GM23248 (cell line): ENCODE measurements around the gene LRRC49. TPM values are rescaled to one million over a fixed set of nuclear protein-coding genes. Genes with fewer than 3 reads are reported as not detected.

Source experiments
- DNase-seq: peaks from one replicate; pipeline ENCODE4 v3.0.0-alpha.2; 2015
- H2AFZ ChIP-seq: fragments of 200-600 bp; sonication (generic); 2 replicates; pipeline ENCODE4 v1.6.1; 2016; ENCODE audit warnings: antibody characterized with exemption
- H3F3A ChIP-seq: fragments of 200-600 bp; sonication (generic); 2 replicates; pipeline ENCODE4 v1.6.1; 2016; ENCODE audit warnings: mild to moderate bottlenecking, antibody characterized with exemption, mixed run types; ENCODE audit not compliant: insufficient read depth
- H3K27ac ChIP-seq: fragments of 200-600 bp; sonication (generic); 2 replicates; pipeline ENCODE4 v1.5.1; 2016; ENCODE audit warnings: mild to moderate bottlenecking
- H3K27me3 ChIP-seq: fragments of 200-600 bp; sonication (generic); replicated peaks from 2 replicates; pipeline ENCODE4 v1.6.1; 2016; ENCODE audit warnings: mild to moderate bottlenecking; ENCODE audit not compliant: insufficient read depth
- H3K36me3 ChIP-seq: fragments of 200-600 bp; sonication (generic); 2 replicates; pipeline ENCODE4 v1.6.1; 2016; ENCODE audit warnings: low read depth, mild to moderate bottlenecking
- H3K4me1 ChIP-seq: fragments of 200-600 bp; sonication (generic); 2 replicates; pipeline ENCODE4 v1.6.1; 2016; ENCODE audit warnings: mild to moderate bottlenecking; ENCODE audit not compliant: insufficient read depth
- H3K4me2 ChIP-seq: fragments of 200-600 bp; sonication (generic); one replicate; pipeline ENCODE4 v1.6.1; 2016; ENCODE audit warnings: mild to moderate bottlenecking; ENCODE audit not compliant: unreplicated experiment
- H3K4me3 ChIP-seq: fragments of 200-600 bp; sonication (generic); 2 replicates; pipeline ENCODE4 v1.5.1; 2016; ENCODE audit warnings: mild to moderate bottlenecking
- H3K79me2 ChIP-seq: fragments of 200-600 bp; sonication (generic); 2 replicates; pipeline ENCODE4 v1.6.1; 2016; ENCODE audit warnings: mild to moderate bottlenecking; ENCODE audit not compliant: insufficient read depth
- H3K9ac ChIP-seq: fragments of 200-600 bp; sonication (generic); 2 replicates; pipeline ENCODE4 v1.6.1; 2016; ENCODE audit warnings: mild to moderate bottlenecking
- H3K9me2 ChIP-seq: fragments of 200-600 bp; sonication (generic); 2 replicates; pipeline ENCODE4 v1.6.1; 2016; ENCODE audit warnings: mixed run types, mild to moderate bottlenecking, moderate library complexity; ENCODE audit not compliant: insufficient read depth
- H3K9me3 ChIP-seq: fragments of 200-600 bp; sonication (generic); one replicate; pipeline ENCODE4 v1.6.1; 2017; ENCODE audit warnings: low read depth
- H4K20me1 ChIP-seq: fragments of 200-600 bp; sonication (generic); 2 replicates; pipeline ENCODE4 v1.6.0; 2016; ENCODE audit not compliant: insufficient read depth
- EZH2 ChIP-seq: fragments of 200-600 bp; sonication (generic); IDR thresholded peaks from 2 replicates; pipeline ENCODE4 v1.6.1; 2018; ENCODE audit warnings: antibody characterized with exemption, mild to moderate bottlenecking; ENCODE audit not compliant: insufficient read depth, poor library complexity, severe bottlenecking
- EZH2phosphoT487 ChIP-seq: fragments of 200-600 bp; sonication (generic); IDR thresholded peaks from 2 replicates; pipeline ENCODE4 v1.6.1; 2018; ENCODE audit warnings: antibody characterized with exemption, moderate library complexity, mild to moderate bottlenecking, low read depth; ENCODE audit not compliant: insufficient read depth
- WGBS, 2 experiments: methylation state at CpG; one replicate each; pipeline ENCODE4 v1.1.6; 2015 to 2017; ENCODE audit warnings: low lambda C conversion rate in 2 of 2, low coverage in 1 of 2; ENCODE audit errors: missing lambda C conversion rate in 2 of 2; 5-methylcytosine and 5-hydroxymethylcytosine counted together
- in situ Hi-C: fragments of 300-500 bp; cut with MboI; formaldehyde crosslinking; loops from 2 replicates; pipeline ENCODE4 v1.15.0; 2020
- polyA plus RNA-seq: library from polyadenylated mRNA; unstranded; fragments of >200 nt; fragmentation: Nextera tagmentation; extraction: Ambion mirVana; gene quantifications from 2 replicates; pipeline ENCODE4 v1.2.1, GENCODE V29; 2016
- total RNA-seq: library from RNA; depleted of rRNA; stranded (reverse); fragments of >200 nt; shearing (Covaris generic); gene quantifications from 2 replicates; pipeline ENCODE4 v1.2.3, GENCODE V29; 2014

LRRC49 gene
- total and polyA plus RNA-seq, 2 experiments from 2014 or later, result 7.6 to 10.3 TPM

DNA sequence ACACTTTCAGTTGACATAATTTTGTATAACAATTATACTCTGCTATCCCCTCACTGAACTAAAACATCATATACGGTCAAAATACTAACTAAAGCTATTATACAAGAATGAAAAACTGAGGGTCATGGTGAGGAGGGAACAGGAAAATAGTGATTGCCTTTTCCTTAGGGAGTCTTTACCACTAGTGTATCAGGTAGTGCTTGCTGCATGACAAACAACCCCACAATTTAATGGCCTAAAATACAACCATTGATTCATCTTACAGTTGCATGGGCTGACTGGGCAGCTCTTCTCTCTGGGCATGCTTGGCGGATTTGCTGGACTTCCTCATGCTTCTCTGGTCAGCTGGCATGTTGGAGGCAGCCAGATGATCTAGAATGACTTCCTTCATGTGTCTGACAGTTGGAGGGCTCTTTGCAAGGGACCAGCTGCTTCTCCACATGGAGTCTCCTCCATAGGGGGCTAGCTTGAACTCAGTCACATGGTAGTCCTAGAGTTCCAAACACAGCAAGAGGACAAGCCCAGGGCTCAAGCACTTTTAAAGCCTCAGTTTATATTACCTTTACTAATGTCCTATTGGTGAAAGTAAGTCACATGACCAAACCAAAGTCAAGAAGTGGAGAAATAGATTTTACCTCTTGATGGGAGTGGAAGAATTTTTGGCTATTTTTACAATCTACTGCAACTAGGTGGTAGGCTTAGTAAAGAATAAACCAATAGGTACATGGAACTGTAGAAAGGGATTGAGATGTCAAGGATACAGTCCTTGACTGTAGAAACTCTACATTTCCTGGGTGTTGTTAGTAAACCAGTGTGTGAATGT is 19.2 kb upstream of the LRRC49 start:
- no peaks in the 10 kb centered on the region for H3K36me3 ChIP-seq
- no peak overlapping the region for H3K4me2 ChIP-seq
- H3K9me2 ChIP-seq, result no peaks in the 10 kb centered on the region
- no peaks in the 10 kb centered on the region for H3K79me2 ChIP-seq
- H2AFZ ChIP-seq, result no peak overlapping the region
- DNase-seq, result no peak
- 88 to 90% methylated on average over 2 of the region's 2 CpGs for WGBS, 2 experiments
- H3F3A ChIP-seq, result peaks cover 16% of the 10 kb centered on the region; the same call in 1 of the 2 replicates
- in situ Hi-C loops, result no loop called here
- no peak overlapping the region for H3K4me3 ChIP-seq
- TF ChIP-seq EZH2phosphoT487 (no peak), EZH2 (no peak)
- H3K27me3 ChIP-seq, result no peaks in the 10 kb centered on the region
- no peaks in the 10 kb centered on the region for H3K9me3 ChIP-seq
- H4K20me1 ChIP-seq, result no peaks in the 10 kb centered on the region
- H3K9ac ChIP-seq, result no peak overlapping the region
- H3K27ac ChIP-seq, result no peak overlapping the region
- H3K4me1 ChIP-seq, result peaks cover 22% of the 10 kb centered on the region

DNA sequence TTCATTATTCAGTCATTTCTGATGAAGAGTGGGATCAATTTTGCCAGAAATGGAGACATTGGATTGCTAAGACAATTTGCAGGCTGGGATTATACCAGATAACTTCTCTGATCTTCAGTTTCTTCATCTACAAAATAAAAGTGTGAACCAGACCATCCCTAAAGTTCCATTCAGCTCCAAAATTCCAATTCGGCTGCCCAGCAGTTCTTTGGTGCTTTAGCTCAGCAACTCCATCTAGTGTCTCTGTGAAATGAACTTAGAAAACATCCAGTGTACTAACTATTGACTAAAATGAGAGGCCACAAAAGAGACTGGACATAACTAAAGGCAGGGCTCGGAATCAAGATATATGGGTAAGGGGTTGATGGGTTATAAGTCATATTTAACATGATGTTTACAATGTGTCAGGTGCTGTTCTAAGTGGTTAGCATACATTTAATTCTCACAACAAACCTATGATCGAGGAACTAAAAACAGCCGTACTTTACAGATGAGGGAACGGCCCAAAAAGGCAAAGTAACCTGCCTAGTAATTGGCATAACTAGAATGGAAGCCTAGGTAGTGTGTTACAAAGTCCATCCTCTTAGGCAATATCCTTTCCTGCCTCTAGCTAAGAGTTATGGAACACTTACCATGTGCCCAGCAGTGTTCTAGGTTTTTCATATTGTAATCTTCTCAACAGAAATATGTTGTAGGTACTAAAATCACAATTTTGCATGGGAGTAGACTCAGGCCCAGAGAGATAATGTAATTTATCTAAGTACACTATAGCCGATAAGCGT is 17.4 kb upstream of the LRRC49 start:
- H3K4me2 ChIP-seq, result no peak overlapping the region
- no peaks in the 10 kb centered on the region for H3K79me2 ChIP-seq
- 72 to 74% methylated on average over 7 of the region's 7 CpGs for WGBS, 2 experiments
- no peaks in the 10 kb centered on the region for H3K9me2 ChIP-seq
- H3K27ac ChIP-seq, result no peak overlapping the region
- H3K4me1 ChIP-seq, result peaks cover 22% of the 10 kb centered on the region
- in situ Hi-C loops, result no loop called here
- H3K27me3 ChIP-seq, result no peaks in the 10 kb centered on the region
- no peaks in the 10 kb centered on the region for H3K36me3 ChIP-seq
- no peaks in the 10 kb centered on the region for H4K20me1 ChIP-seq
- no peak overlapping the region for H3K9ac ChIP-seq
- no peak overlapping the region for H3K4me3 ChIP-seq
- TF ChIP-seq EZH2phosphoT487 (no peak), EZH2 (no peak)
- peak; percentile 68 for DNase-seq
- H3K9me3 ChIP-seq, result no peaks in the 10 kb centered on the region
- H3F3A ChIP-seq, result peaks cover 25% of the 10 kb centered on the region
- peak overlapping the region; percentile 67 for H2AFZ ChIP-seq

DNA sequence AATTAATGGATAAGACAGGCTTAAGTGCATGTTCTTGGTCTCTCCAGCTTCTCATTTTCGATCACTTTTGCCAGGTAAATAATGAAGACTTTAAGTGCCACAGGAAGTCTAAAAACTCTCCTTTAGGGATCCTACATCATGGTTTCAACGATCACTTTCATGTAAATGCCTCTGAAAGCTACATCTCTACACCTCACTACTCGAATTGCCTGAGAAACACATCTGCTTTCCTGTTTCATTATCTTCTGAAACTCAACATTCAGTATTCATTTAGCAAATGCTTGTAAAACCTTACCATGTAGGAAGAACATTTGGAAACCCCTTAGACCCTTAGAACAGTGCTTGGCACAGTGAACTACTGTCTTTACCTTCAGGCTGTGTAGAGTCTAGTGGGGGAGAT is 16.6 kb upstream of the LRRC49 start:
- Histone ChIP-seq H3K27ac (no peak overlapping the region), H3K79me2 (no peaks in the 10 kb centered on the region), H2AFZ (no peak overlapping the region), H3K4me2 (no peak overlapping the region), H3K9ac (no peak overlapping the region), H3K36me3 (no peaks in the 10 kb centered on the region), H3F3A (peaks cover 24% of the 10 kb centered on the region), H3K4me3 (no peak overlapping the region), H3K9me2 (no peaks in the 10 kb centered on the region), H3K4me1 (peaks cover 16% of the 10 kb centered on the region), H3K27me3 (no peaks in the 10 kb centered on the region), H4K20me1 (no peaks in the 10 kb centered on the region), H3K9me3 (no peaks in the 10 kb centered on the region)
- TF ChIP-seq EZH2phosphoT487 (no peak), EZH2 (no peak)
- in situ Hi-C loops, result no loop called here
- no peak for DNase-seq
- WGBS, 2 experiments, result 50 to 52% methylated on average over 3 of the region's 3 CpGs

DNA sequence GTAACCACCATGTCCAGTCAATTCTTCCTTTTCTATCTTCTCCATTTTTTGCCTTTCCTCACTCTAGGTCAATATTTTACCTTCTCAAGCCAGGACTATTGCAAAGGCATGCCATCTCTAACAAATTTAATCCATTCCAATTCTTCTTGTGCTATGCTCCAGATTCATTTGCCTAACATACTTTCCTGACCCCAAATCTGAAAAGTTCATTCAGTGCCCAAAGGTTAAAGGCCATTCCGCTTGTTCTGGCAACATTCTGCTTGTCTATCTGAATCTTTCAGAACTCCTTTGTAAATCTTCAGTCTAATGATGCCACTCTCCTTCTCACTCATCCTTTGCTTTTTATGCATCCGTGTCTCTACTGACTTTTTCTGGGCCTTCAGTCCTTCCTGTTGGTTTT is 15.9 kb upstream of the LRRC49 start:
- H3K9me2 ChIP-seq, result no peaks in the 10 kb centered on the region
- H3K4me3 ChIP-seq, result no peak overlapping the region
- H3K9me3 ChIP-seq, result no peaks in the 10 kb centered on the region
- peaks cover 24% of the 10 kb centered on the region for H3F3A ChIP-seq
- no peak overlapping the region for H3K4me2 ChIP-seq
- WGBS, 2 experiments, result 83 to 92% methylated on average over 2 of the region's 2 CpGs
- no peak overlapping the region for H3K27ac ChIP-seq
- H3K9ac ChIP-seq, result no peak overlapping the region
- no peak for DNase-seq
- in situ Hi-C loops, result no loop called here
- no peaks in the 10 kb centered on the region for H3K36me3 ChIP-seq
- H3K4me1 ChIP-seq, result peaks cover 16% of the 10 kb centered on the region
- no peaks in the 10 kb centered on the region for H3K79me2 ChIP-seq
- H4K20me1 ChIP-seq, result no peaks in the 10 kb centered on the region
- no peak overlapping the region for H2AFZ ChIP-seq
- no peak for TF ChIP-seq EZH2
- no peak for TF ChIP-seq EZH2phosphoT487
- no peaks in the 10 kb centered on the region for H3K27me3 ChIP-seq
